H1 (cell line): ENCODE data around the gene C11orf54. TPM values are rescaled to one million over a fixed set of nuclear protein-coding genes. Genes with fewer than 3 reads are reported as not detected.

Experiments
- CTCF ChIA-PET: fragments of 300-600 bp; sonication (Branson Sonifier 250); formaldehyde crosslinking; loops from one replicate; lab custom pipeline; 2021; ENCODE audit not compliant: partially characterized antibody; lab: Charles Lee
- POLR2A ChIA-PET: fragments of 300-600 bp; sonication (Branson Sonifier 250); formaldehyde crosslinking; loops from one replicate; lab custom pipeline; 2021; ENCODE audit warnings: inconsistent platforms; ENCODE audit not compliant: partially characterized antibody; lab: Charles Lee
- DNase-seq, 2 experiments: peaks; one replicate each; pipeline versions ENCODE4 v3.0.0 to v3.0.0-alpha.2; 2010 to 2022; ENCODE audit warnings: low spot score in 2 of 2, low read depth in 1 of 2, mixed read lengths in 1 of 2
- FAIRE-seq: peaks from 2 replicates; lab custom pipeline; 2011; peaks lifted over from hg19 to GRCh38; lab: Jason Lieb, UNC
- H2AFZ ChIP-seq: 2 replicates; pipeline ENCODE4 v1.8.1; 2012; ENCODE audit warnings: low read length, inconsistent platforms
- H2AK5ac ChIP-seq: 2 replicates; pipeline ENCODE4 v1.6.1; 2013; ENCODE audit warnings: low read depth, low read length
- H2BK120ac ChIP-seq: replicated peaks from 2 replicates; pipeline ENCODE3; 2013; ENCODE audit warnings: low read depth, low read length, inconsistent platforms
- H2BK12ac ChIP-seq: 2 replicates; pipeline ENCODE4 v1.6.1; 2013; ENCODE audit warnings: low read depth, low read length
- H2BK15ac ChIP-seq: 2 replicates; pipeline ENCODE4 v1.6.1; 2013; ENCODE audit warnings: low read length
- H2BK20ac ChIP-seq: 2 replicates; pipeline ENCODE4 v1.6.1; 2013; ENCODE audit warnings: low read length
- H2BK5ac ChIP-seq: 2 replicates; pipeline ENCODE4 v1.6.1; 2013; ENCODE audit warnings: low read depth, low read length
- H3K14ac ChIP-seq: 2 replicates; pipeline ENCODE4 v1.6.1; 2013; ENCODE audit warnings: inconsistent platforms; ENCODE audit not compliant: insufficient read length
- H3K18ac ChIP-seq: 2 replicates; pipeline ENCODE4 v1.6.1; 2013; ENCODE audit warnings: low read length; ENCODE audit errors: extremely low read depth
- H3K23ac ChIP-seq: 2 replicates; pipeline ENCODE4 v1.6.1; 2013; ENCODE audit warnings: inconsistent platforms; ENCODE audit not compliant: insufficient read length
- H3K23me2 ChIP-seq: 2 replicates; pipeline ENCODE4 v1.6.1; 2013; ENCODE audit warnings: low read depth, low read length
- H3K27ac ChIP-seq: 2 replicates; pipeline ENCODE4 v1.6.1; 2011; ENCODE audit warnings: low read depth, low read length, inconsistent platforms
- H3K27me3 ChIP-seq, 4 experiments: replicated peaks in 1 of 4; 1 replicate in 1 of 4; 2 replicates in 3 of 4; pipeline versions ENCODE4 v1.6.1 to v1.8.1; 2011 to 2013; ENCODE audit warnings: low read length in 3 of 4, mild to moderate bottlenecking in 3 of 4, inconsistent platforms in 2 of 4, mixed read lengths in 2 of 4, moderate library complexity in 1 of 4; ENCODE audit not compliant: control insufficient read depth in 3 of 4, insufficient read depth in 3 of 4; ENCODE audit errors: extremely low read depth in 1 of 4
- H3K36me3 ChIP-seq, 4 experiments: 2 replicates each; pipeline versions ENCODE4 v1.6.1 to v1.8.1; 2011 to 2013; ENCODE audit warnings: mild to moderate bottlenecking in 4 of 4, low read length in 3 of 4, moderate library complexity in 2 of 4, control low read depth in 1 of 4, inconsistent platforms in 1 of 4; ENCODE audit not compliant: insufficient read depth in 4 of 4, control insufficient read depth in 2 of 4
- H3K4ac ChIP-seq: replicated peaks from 2 replicates; pipeline ENCODE3; 2013; ENCODE audit warnings: low read length, low read depth, mixed read lengths, inconsistent platforms; ENCODE audit not compliant: insufficient read length
- H3K4me1 ChIP-seq, 4 experiments: replicated peaks in 1 of 4; 1 replicate in 1 of 4; 2 replicates in 3 of 4; pipeline versions ENCODE4 v1.6.1 to v1.8.1; 2011 to 2013; ENCODE audit warnings: low read length in 3 of 4, inconsistent platforms in 2 of 4, mixed read lengths in 1 of 4; ENCODE audit not compliant: insufficient read depth in 4 of 4, control insufficient read depth in 3 of 4
- H3K4me2 ChIP-seq, 2 experiments: 2 replicates each; pipeline versions ENCODE4 v1.6.1 to v1.8.1; 2011 to 2013; ENCODE audit warnings: low read depth in 2 of 2, low read length in 2 of 2, control low read depth in 1 of 2, inconsistent platforms in 1 of 2, mild to moderate bottlenecking in 1 of 2; ENCODE audit not compliant: insufficient read depth in 1 of 2
- H3K4me3 ChIP-seq, 4 experiments: fragments of 200-600, 300-600 bp in 1 of 4; sonication (generic), shearing (Covaris generic), sonication (Bioruptor Twin) in 1 of 4; 2 replicates each; pipeline versions ENCODE4 v1.5.1 to v1.8.1; 2011 to 2016; ENCODE audit warnings: low read length in 4 of 4, low read depth in 3 of 4, control low read depth in 2 of 4, inconsistent platforms in 2 of 4, mild to moderate bottlenecking in 2 of 4, mixed read lengths in 1 of 4, moderate library complexity in 1 of 4; ENCODE audit not compliant: insufficient read depth in 2 of 4; ENCODE audit errors: extremely low read depth in 1 of 4
- H3K56ac ChIP-seq: replicated peaks from 2 replicates; pipeline ENCODE3; 2013; ENCODE audit warnings: low read depth, mild to moderate bottlenecking, mixed read lengths, low read length, inconsistent platforms; ENCODE audit not compliant: insufficient read length
- H3K79me1 ChIP-seq: 2 replicates; pipeline ENCODE4 v1.6.1; 2013; ENCODE audit warnings: low read depth, low read length, control low read depth
- H3K79me2 ChIP-seq, 2 experiments: 2 replicates each; pipeline versions ENCODE4 v1.6.1 to v1.8.1; 2012 to 2013; ENCODE audit warnings: low read length in 2 of 2, mild to moderate bottlenecking in 2 of 2, inconsistent platforms in 1 of 2; ENCODE audit not compliant: insufficient read depth in 2 of 2, control insufficient read depth in 1 of 2
- H3K9ac ChIP-seq, 4 experiments: replicated peaks in 1 of 4; 1 replicate in 1 of 4; 2 replicates in 3 of 4; pipeline versions ENCODE4 v1.6.1 to v1.8.1; 2011 to 2013; ENCODE audit warnings: low read depth in 3 of 4, low read length in 3 of 4, control low read depth in 2 of 4, mild to moderate bottlenecking in 2 of 4, moderate library complexity in 2 of 4, inconsistent platforms in 1 of 4; ENCODE audit errors: extremely low read depth in 1 of 4
- H3K9me3 ChIP-seq, 2 experiments: 2 replicates each; pipeline versions ENCODE4 v1.6.1 to v1.8.1; 2012 to 2013; ENCODE audit warnings: mild to moderate bottlenecking in 2 of 2, moderate library complexity in 2 of 2, control low read depth in 1 of 2, inconsistent platforms in 1 of 2, low read depth in 1 of 2, low read length in 1 of 2, mixed read lengths in 1 of 2; ENCODE audit not compliant: insufficient read depth in 2 of 2
- H4K20me1 ChIP-seq, 2 experiments: replicated peaks in 1 of 2; 2 replicates each; pipeline versions ENCODE3 to v1.8.1; 2011 to 2013; ENCODE audit warnings: inconsistent platforms in 2 of 2, low read length in 2 of 2, mild to moderate bottlenecking in 1 of 2; ENCODE audit not compliant: insufficient read depth in 2 of 2, control insufficient read depth in 1 of 2
- H4K5ac ChIP-seq: 2 replicates; pipeline ENCODE4 v1.6.1; 2013; ENCODE audit warnings: low read length, low read depth, mixed read lengths, inconsistent platforms; ENCODE audit not compliant: insufficient read length
- H4K8ac ChIP-seq: 2 replicates; pipeline ENCODE4 v1.8.0; 2013; ENCODE audit warnings: mild to moderate bottlenecking, moderate library complexity, low read length, inconsistent platforms; ENCODE audit not compliant: insufficient read depth; ENCODE audit errors: extremely low read depth
- H4K91ac ChIP-seq: replicated peaks from 2 replicates; pipeline ENCODE3; 2013; ENCODE audit warnings: low read length, mixed read lengths, inconsistent platforms; ENCODE audit not compliant: insufficient read length
- BRCA1 ChIP-seq: IDR thresholded peaks from 2 replicates; pipeline ENCODE4 v1.6.1; 2012; ENCODE audit warnings: low read depth, low read length, improper control_type of control experiment
- CBX8 ChIP-seq: fragments of 300-800, 300-1000 bp; sonication (generic); IDR thresholded peaks from 2 replicates; pipeline ENCODE4 v1.7.1; 2016; ENCODE audit warnings: low read depth, low read length, borderline replicate concordance
- CREB1 ChIP-seq: IDR thresholded peaks from 2 replicates; pipeline ENCODE4 v1.6.1; 2012; ENCODE audit warnings: inconsistent platforms
- EGR1 ChIP-seq: IDR thresholded peaks from 2 replicates; pipeline ENCODE4 v1.6.1; 2011; ENCODE audit warnings: low read depth, low read length, borderline replicate concordance
- FOSL1 ChIP-seq: IDR thresholded peaks from 2 replicates; pipeline ENCODE4 v1.6.1; 2011; ENCODE audit warnings: mild to moderate bottlenecking, low read depth, low read length, moderate library complexity; ENCODE audit not compliant: insufficient read depth
- HDAC2 ChIP-seq, 2 experiments: fragments of 300-600 bp in 1 of 2; sonication (generic) in 1 of 2; IDR thresholded peaks; 2 replicates each; pipeline ENCODE4 v1.6.1; 2011 to 2012; ENCODE audit warnings: low read depth in 2 of 2, low read length in 2 of 2, mild to moderate bottlenecking in 2 of 2, moderate library complexity in 2 of 2, borderline replicate concordance in 1 of 2, inconsistent platforms in 1 of 2
- WGBS, 2 experiments: shearing (Covaris generic) in 1 of 2; methylation state at CpG; one replicate each; pipeline versions ENCODE4 v1.1.6 to v1.1.7; 2013 to 2015; ENCODE audit warnings: low lambda C conversion rate in 2 of 2, mixed read lengths in 2 of 2, inconsistent platforms in 1 of 2, low coverage in 1 of 2, missing lambda C conversion rate in 1 of 2; ENCODE audit not compliant: insufficient replicate concordance in 2 of 2, insufficient coverage in 1 of 2, insufficient read length in 1 of 2; ENCODE audit errors: extremely low coverage in 1 of 2, missing lambda C conversion rate in 1 of 2; 5-methylcytosine and 5-hydroxymethylcytosine counted together
- polyA plus RNA-seq, 7 experiments: library from polyadenylated mRNA; depleted of rRNA in 3 of 7; stranded (reverse) in 5 of 7; unstranded in 2 of 7; fragments of >200 nt in 5 of 7; fragments of 200-250 nt in 2 of 7; gene quantifications; 1 replicate in 5 of 7; 2 replicates in 1 of 7; 4 replicates in 1 of 7; pipeline versions ENCODE4 v1.2.1 to v1.2.3, GENCODE V29; 2011 to 2013; ENCODE audit warnings: missing spikeins in 2 of 7, mixed read lengths in 2 of 7
- total RNA-seq: library from RNA; stranded (reverse); fragmentation: NEBNext Ultra II Directional; extraction: Animal tissue kit (Norgen Biotek cat#: 25700); gene quantifications from 2 replicates; pipeline ENCODE4 v1.2.1, GENCODE V29; 2021

The C11orf54 gene
- total and polyA plus RNA-seq, 2 of the 8 experiments (the other 6 are each of a cell fraction or from before 2014, with no cell fraction given): 14.7 to 24.5 TPM

GRCh38 chr11:93697611-93698010 is 43.9 kb upstream of the C11orf54 start:
- no peak overlapping the region for H3K27ac ChIP-seq
- no peak overlapping the region for H3K4me3 ChIP-seq
- peaks cover 0 to 3% of the 10 kb centered on the region in 2 experiments for H4K20me1 ChIP-seq
- no peak overlapping the region for H4K5ac ChIP-seq
- peaks cover 9 to 76% (median 49%) of the 10 kb centered on the region in 4 experiments for H3K36me3 ChIP-seq
- H2BK15ac ChIP-seq: no peak overlapping the region
- H3K9ac ChIP-seq: no peak overlapping the region; a peak in 1 of 7 replicates
- H3K79me2 ChIP-seq: no peaks in the 10 kb centered on the region
- H3K14ac ChIP-seq: no peak overlapping the region
- H2BK5ac ChIP-seq: no peak overlapping the region
- no peak overlapping the region for H3K4ac ChIP-seq
- no peak overlapping the region for H2BK20ac ChIP-seq
- H4K8ac ChIP-seq: no peak overlapping the region
- H3K18ac ChIP-seq: no peak overlapping the region
- H2BK120ac ChIP-seq: no peak overlapping the region
- no peak overlapping the region for H3K23ac ChIP-seq
- no peak overlapping the region for H3K56ac ChIP-seq
- no peaks in the 10 kb centered on the region for H3K27me3 ChIP-seq
- no peaks in the 10 kb centered on the region for H3K4me1 ChIP-seq
- no peaks in the 10 kb centered on the region for H3K9me3 ChIP-seq
- H3K79me1 ChIP-seq: no peaks in the 10 kb centered on the region
- DNase-seq: no peak
- H4K91ac ChIP-seq: no peak overlapping the region
- H2AFZ ChIP-seq: no peak overlapping the region
- no peak overlapping the region for H2BK12ac ChIP-seq
- H2AK5ac ChIP-seq: no peak overlapping the region
- H3K23me2 ChIP-seq: no peaks in the 10 kb centered on the region
- TF ChIP-seq CREB1 (no peak), EGR1 (no peak), BRCA1 (no peak), CBX8 (no peak), HDAC2 (IDR thresholded peaks at IDR 0.05; ENCODE audit: borderline replicate concordance in 1 of 2, low read depth in 2 of 2, low read length in 2 of 2) (no peak), FOSL1 (no peak)
- POLR2A ChIA-PET: interaction anchor here (1.1 to 2.2 kb wide), 2 partner anchors 32 to 39 kb away, joined by 5 to 6 read pairs; no protein-coding TSS in a partner anchor
- no peak overlapping the region for H3K4me2 ChIP-seq
- no peak for FAIRE-seq
- 92% methylated on average over 4 of the region's 4 CpGs; no CpG with 5 or more reads in 1 of the 2 experiments for WGBS, 2 experiments
- CTCF ChIA-PET: interaction anchor here (1.0 kb wide), 1 partner anchor 93 kb away, joined by 3 read pairs; no protein-coding TSS in a partner anchor
